Measurements from ENCODE around the gene RASSF1. TPM values are rescaled to one million over a fixed set of nuclear protein-coding genes. Genes with fewer than 3 reads are reported as not detected.

The RASSF1 gene
- total RNA-seq, 1 experiment from 2014 or later, result 17.4 TPM

GRCh38 chr3:50295553-50296431, 44.8 kb downstream of the RASSF1 start:
- Histone ChIP-seq H3K27ac (ENCODE audit: low read length) (no peak overlapping the region), H3K27me3 (ENCODE audit: control insufficient read depth, insufficient read depth, low read length) (no peaks in the 10 kb centered on the region), H3K9me3 (ENCODE audit: control insufficient read depth, insufficient read depth, low read depth, low read length) (no peaks in the 10 kb centered on the region), H3K36me3 (ENCODE audit: control insufficient read depth, insufficient read depth, low read length) (no peaks in the 10 kb centered on the region), H3K4me3 (ENCODE audit: low read depth in 2 of 2, low read length in 2 of 2) (no peak overlapping the region), H3K4me1 (ENCODE audit: control insufficient read depth, insufficient read depth, low read length) (peaks cover 13% of the 10 kb centered on the region)
- ATAC-seq (no peak), DNase-seq (ENCODE audit: low read depth, low spot score) (no peak)
- POLR2A ChIA-PET, result no interaction called here
- BruUV-seq (replicated peaks), result no TSS peak
- in situ Hi-C loops (cut with HindIII; ENCODE audit: low pct_unique_long_range_greater_than_20kb, low sequenced_read_pairs) (no loop called here), intact Hi-C loops (cut with micrococcal nuclease; ENCODE audit: unreplicated experiment) (no loop called here)
- no peak for TF ChIP-seq TCF7L2 (IDR thresholded peaks at IDR 0.05; ENCODE audit: low read depth, low read length)
- no peak for TF ChIP-seq SIN3A (IDR thresholded peaks at IDR 0.05; ENCODE audit: borderline replicate concordance, insufficient read depth, low read depth, low read length)
- no peak for TF ChIP-seq REST (IDR thresholded peaks at IDR 0.05; ENCODE audit: insufficient read depth in 1 of 2, low read depth in 2 of 2, low read length in 1 of 2)
- no peak for TF ChIP-seq POLR2AphosphoS5 (IDR thresholded peaks at IDR 0.05; ENCODE audit: low read depth, low read length)
- no peak for TF ChIP-seq CTCF (IDR thresholded peaks at IDR 0.05)
- CTCF ChIA-PET, result no interaction called here

- Histone ChIP-seq H3K36me3 (ENCODE audit: control insufficient read depth, insufficient read depth, low read length) (no peaks in the 10 kb centered on the region), H3K9me3 (ENCODE audit: control insufficient read depth, insufficient read depth, low read depth, low read length) (no peaks in the 10 kb centered on the region), H3K27ac (ENCODE audit: low read length) (no peak overlapping the region), H3K27me3 (ENCODE audit: control insufficient read depth, insufficient read depth, low read length) (no peaks in the 10 kb centered on the region), H3K4me3 (ENCODE audit: low read depth in 2 of 2, low read length in 2 of 2) (no peak overlapping the region), H3K4me1 (ENCODE audit: control insufficient read depth, insufficient read depth, low read length) (peaks cover 13% of the 10 kb centered on the region)
- in situ Hi-C loops (cut with HindIII; ENCODE audit: low pct_unique_long_range_greater_than_20kb, low sequenced_read_pairs), result no loop called here
- TF ChIP-seq POLR2AphosphoS5 (IDR thresholded peaks at IDR 0.05; ENCODE audit: low read depth, low read length), result no peak
- TF ChIP-seq SIN3A (IDR thresholded peaks at IDR 0.05; ENCODE audit: borderline replicate concordance, insufficient read depth, low read depth, low read length), result no peak
- no peak for TF ChIP-seq REST (IDR thresholded peaks at IDR 0.05; ENCODE audit: insufficient read depth in 1 of 2, low read depth in 2 of 2, low read length in 1 of 2)
- TF ChIP-seq TCF7L2 (IDR thresholded peaks at IDR 0.05; ENCODE audit: low read depth, low read length), result no peak
- TF ChIP-seq CTCF (IDR thresholded peaks at IDR 0.05), result no peak
- ATAC-seq (no peak), DNase-seq (ENCODE audit: low read depth, low spot score) (no peak)
- no TSS peak for BruUV-seq (replicated peaks)
- CTCF ChIA-PET, result no interaction called here
- POLR2A ChIA-PET, result no interaction called here
- intact Hi-C loops (cut with micrococcal nuclease; ENCODE audit: unreplicated experiment), result no loop called here
These were observed 45.9 kb downstream of the RASSF1 start for GRCh38 chr3:50294492-50295403.

Data from Panc1 (cell line).